Epithelial cell of proximal tubule (primary cell): Measurements from ENCODE around the gene SH3RF1. TPM values are rescaled to one million over a fixed set of nuclear protein-coding genes. Genes with fewer than 3 reads are reported as not detected.
A peak's percentile ranks its signal among the peaks of the same experiment; 100 is the strongest.

Experiments used
- DNase-seq: peaks from one replicate; pipeline ENCODE4 v3.0.0-alpha.2; 2011; ENCODE audit warnings: low read depth
- H3K4me3 ChIP-seq: 2 replicates; pipeline ENCODE4 v1.5.1; 2011; ENCODE audit warnings: low read depth, mild to moderate bottlenecking, low read length
- total RNA-seq: library from RNA; depleted of rRNA; stranded (reverse); fragments of >200 nt; gene quantifications from 2 replicates; pipeline ENCODE4 v1.2.3, GENCODE V29; 2015
- TF ChIP-seq, protein P1 (sequence below): conservative IDR thresholded peaks from 2 replicates; pipeline ENCODE4 v1.5.1; 2012; ENCODE audit warnings: low read depth, mild to moderate bottlenecking, low read length

Gene SH3RF1
- total RNA-seq, 1 donor from 2014 or later = 25.8 TPM

DNA sequence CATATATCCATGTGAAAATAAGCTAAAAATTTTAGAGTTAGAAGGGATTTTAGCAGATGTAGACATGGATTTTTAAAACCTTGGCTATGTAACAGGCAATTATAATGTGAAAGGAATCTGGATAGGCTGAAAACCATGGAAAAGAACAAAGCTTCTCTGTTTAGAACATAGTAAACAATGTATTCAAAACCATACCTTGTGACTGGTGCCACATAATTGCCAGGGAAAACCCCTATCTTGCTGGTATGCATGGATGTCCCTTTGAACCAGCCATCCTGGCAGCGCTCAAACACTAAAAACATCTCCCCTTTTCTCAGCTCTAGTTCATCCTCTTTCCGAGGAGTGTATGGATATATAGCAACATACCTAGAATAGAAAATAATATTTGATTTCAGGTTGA is 150.1 kb downstream of the SH3RF1 start:
- DNase-seq = no peak
- TF ChIP-seq, protein P1, sequence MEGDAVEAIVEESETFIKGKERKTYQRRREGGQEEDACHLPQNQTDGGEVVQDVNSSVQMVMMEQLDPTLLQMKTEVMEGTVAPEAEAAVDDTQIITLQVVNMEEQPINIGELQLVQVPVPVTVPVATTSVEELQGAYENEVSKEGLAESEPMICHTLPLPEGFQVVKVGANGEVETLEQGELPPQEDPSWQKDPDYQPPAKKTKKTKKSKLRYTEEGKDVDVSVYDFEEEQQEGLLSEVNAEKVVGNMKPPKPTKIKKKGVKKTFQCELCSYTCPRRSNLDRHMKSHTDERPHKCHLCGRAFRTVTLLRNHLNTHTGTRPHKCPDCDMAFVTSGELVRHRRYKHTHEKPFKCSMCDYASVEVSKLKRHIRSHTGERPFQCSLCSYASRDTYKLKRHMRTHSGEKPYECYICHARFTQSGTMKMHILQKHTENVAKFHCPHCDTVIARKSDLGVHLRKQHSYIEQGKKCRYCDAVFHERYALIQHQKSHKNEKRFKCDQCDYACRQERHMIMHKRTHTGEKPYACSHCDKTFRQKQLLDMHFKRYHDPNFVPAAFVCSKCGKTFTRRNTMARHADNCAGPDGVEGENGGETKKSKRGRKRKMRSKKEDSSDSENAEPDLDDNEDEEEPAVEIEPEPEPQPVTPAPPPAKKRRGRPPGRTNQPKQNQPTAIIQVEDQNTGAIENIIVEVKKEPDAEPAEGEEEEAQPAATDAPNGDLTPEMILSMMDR = no peak
- H3K4me3 ChIP-seq = no peak overlapping the region

DNA sequence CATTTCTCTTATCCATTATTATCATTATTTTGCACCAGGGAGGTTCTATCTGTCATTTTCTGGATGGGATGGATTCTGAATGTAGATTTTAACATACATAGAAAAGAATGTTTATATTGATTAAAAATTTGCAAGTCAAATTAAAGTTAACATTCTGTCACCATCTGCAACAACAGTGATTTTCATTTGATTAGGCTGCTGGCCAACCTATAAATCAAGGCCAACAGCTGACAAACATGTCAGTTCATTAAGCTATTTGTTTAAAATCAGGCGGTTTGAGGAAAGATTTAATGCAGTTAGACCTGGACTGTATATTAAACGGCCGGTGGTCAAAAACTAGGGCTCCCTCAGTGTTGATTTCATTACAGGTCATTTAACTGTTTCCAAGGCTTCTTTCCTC is 151.2 kb downstream of the SH3RF1 start:
- H3K4me3 ChIP-seq = no peak overlapping the region
- TF ChIP-seq, protein P1 = no peak
- no peak for DNase-seq

DNA sequence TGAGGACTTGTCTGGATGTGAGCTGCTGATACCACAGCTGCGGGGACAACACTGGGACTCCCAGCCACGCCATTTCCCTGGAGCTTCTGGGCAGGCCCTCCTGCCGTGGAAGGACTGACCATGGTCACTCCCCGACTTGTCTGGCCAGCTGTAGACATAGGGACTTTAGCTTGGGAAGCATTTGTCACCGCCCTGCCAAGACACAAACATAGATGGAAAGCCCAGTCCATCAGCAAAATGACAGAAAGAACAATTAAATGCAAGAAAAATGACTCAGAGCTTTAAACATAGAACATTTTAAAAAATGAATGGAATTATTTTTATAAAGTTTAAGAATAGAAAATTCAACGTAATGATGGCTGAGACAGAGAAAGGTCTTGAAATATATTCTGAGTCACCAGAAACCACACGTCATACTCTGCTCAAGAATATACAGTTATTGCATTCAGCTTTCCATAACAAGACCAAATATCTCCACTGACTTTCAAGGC is 153.1 kb downstream of the SH3RF1 start:
- TF ChIP-seq, protein P1 = no peak
- no peak overlapping the region for H3K4me3 ChIP-seq
- no peak for DNase-seq

DNA sequence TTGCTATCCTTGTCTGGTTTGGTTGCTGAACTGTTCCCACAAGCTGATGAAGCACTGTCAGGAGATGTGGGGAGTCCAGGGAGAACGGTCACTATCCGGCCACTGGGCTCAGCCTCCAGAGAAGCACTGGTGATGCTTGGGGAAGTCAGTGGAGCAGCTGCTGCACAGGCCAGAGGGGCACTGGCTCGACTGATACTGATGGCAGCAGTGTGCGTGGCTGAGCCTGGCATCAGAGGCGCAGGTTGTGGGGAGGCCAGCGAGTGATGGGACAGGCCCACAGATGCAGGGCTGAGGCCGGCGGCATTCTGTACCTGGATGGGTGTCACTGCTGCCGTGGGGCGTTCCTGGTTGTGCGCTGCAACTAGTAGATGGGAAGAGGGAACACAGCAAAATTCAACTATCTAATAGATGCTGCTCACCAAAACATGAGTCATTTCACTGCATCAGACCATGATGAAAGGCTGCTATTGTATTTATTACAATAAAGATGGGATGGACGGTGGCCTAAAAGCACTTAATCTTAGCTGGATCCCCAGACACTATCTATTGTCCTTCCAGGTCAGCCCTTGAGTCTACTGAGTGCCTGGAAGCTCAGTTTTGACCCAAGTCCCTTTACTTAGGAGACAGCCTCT is 154.4 kb downstream of the SH3RF1 start:
- no peak for DNase-seq
- TF ChIP-seq, protein P1 = no peak
- H3K4me3 ChIP-seq = no peak overlapping the region

DNA sequence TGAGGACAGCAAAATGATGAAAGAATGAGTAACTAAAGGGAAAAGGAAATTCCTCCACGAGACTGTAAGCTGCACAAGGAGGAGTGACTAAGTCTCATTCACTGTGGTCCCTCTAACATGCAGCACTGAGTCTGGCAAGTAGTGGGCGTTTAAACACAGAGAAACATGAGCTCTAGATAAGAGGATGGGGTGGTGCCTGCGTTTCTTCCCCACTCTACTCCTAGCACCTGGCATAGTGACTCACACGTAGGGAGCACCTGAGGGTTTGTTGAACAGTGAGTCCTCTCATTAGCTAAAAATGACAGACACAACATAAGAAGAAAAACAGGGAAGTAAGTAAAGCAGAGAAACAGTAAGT is 154.9 kb downstream of the SH3RF1 start:
- DNase-seq = peak; percentile 90
- TF ChIP-seq, protein P1 = peak; percentile 46
- H3K4me3 ChIP-seq = no peak overlapping the region

DNA sequence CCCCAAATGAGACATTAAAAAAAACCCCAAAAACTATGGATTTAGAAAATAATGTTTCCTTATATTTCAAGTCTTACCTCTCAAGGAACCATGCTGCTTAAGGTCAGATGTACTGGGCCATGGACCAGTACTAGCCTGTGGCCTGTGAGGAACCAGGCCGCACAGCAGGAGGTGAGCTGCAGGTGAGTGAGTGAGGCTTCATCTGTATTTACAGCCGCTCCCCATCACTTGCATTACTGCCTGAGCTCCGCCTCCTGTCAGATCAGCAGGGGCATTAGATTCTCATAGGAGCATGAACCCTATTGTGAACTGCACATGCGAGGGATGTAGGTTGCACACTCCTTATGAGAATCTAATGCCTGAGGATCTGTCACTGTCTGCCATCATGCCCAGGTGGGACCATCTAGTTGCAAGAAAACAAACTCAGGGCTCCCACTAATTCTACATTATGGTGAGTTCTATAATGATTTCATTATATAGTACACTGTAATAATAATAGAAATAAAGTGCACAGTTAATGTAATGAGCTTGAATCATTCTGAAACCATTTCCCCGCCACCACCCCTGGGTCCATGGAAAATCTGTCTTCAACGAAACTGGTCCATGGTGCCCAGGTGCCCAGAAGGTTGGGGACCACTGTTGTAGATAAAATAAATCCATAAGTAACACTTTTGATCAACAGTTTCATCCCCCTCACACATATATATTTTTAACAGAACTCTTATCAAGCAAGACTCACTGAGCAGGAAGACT is 155.4 kb downstream of the SH3RF1 start:
- DNase-seq = no peak

More for the DNA sequence above, 155.4 kb downstream of the SH3RF1 start:
- TF ChIP-seq, protein P1 = no peak
- no peak overlapping the region for H3K4me3 ChIP-seq
